OCI-LY3 (cell line): Measurements from ENCODE around the gene MYLK.

Experiments used
- EZH2phosphoT487 ChIP-seq: fragments of 200-600 bp; shearing (Covaris generic); IDR thresholded peaks from 2 replicates; pipeline ENCODE4 v1.6.1; 2018; ENCODE audit warnings: antibody characterized with exemption, mixed run types, low read depth
- TF ChIP-seq, protein P1 (sequence below): fragments of 200-600, 300-600 bp; sonication (generic); IDR thresholded peaks from 2 replicates; pipeline ENCODE4 v1.5.1; 2014; ENCODE audit warnings: antibody characterized with exemption, low read length, low read depth

DNA sequence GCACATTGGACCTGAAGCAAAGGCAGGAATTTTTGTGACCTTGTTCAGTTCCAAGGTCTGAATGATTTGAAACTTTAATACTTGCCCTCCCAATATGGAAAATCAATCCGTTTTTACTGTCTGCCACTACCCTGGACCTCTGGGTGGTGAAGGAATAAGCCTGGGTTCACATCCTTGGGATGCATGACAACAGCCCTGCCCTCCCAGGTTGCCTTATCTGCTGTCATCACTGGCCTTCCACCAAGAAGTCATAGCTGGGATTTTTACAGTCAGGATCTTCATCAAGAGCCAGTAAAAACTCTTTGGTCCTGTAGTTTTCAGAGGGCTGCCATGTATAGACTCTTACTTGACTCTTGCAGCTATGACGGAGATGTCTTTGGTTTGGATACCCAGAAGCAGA lies 128.6 kb downstream of the MYLK start:
- TF ChIP-seq, protein P1, sequence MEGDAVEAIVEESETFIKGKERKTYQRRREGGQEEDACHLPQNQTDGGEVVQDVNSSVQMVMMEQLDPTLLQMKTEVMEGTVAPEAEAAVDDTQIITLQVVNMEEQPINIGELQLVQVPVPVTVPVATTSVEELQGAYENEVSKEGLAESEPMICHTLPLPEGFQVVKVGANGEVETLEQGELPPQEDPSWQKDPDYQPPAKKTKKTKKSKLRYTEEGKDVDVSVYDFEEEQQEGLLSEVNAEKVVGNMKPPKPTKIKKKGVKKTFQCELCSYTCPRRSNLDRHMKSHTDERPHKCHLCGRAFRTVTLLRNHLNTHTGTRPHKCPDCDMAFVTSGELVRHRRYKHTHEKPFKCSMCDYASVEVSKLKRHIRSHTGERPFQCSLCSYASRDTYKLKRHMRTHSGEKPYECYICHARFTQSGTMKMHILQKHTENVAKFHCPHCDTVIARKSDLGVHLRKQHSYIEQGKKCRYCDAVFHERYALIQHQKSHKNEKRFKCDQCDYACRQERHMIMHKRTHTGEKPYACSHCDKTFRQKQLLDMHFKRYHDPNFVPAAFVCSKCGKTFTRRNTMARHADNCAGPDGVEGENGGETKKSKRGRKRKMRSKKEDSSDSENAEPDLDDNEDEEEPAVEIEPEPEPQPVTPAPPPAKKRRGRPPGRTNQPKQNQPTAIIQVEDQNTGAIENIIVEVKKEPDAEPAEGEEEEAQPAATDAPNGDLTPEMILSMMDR = no peak
- TF ChIP-seq EZH2phosphoT487 = no peak
